ENCODE measurements around the gene PPP4R2. TPM values are rescaled to one million over a fixed set of nuclear protein-coding genes. Genes with fewer than 3 reads are reported as not detected.

Gene PPP4R2
- total and polyA plus RNA-seq, 2 donors (not counting 1 experiment from before 2014, with no cell fraction given), result 9.8 to 57.5 TPM

GRCh38 chr3:73073091-73073707 is 76.6 kb downstream of the PPP4R2 start:
- ChIA-PET POLR2A (interaction anchor here (0.7 kb wide), 1 partner anchor 28 kb away, joined by 3 read pairs; no protein-coding TSS in a partner anchor), CTCF (interaction anchor here (1.1 kb wide), 1 partner anchor 16 kb away, joined by 3 read pairs; no protein-coding TSS in a partner anchor)
- Histone ChIP-seq H3K4me1 (ENCODE audit: control insufficient read depth in 2 of 2, insufficient read depth in 2 of 2, low read length in 2 of 2) (no peaks in the 10 kb centered on the region), H2AFZ (ENCODE audit: insufficient read depth, low read depth, low read length, poor library complexity, severe bottlenecking) (no peak overlapping the region), H3K9ac (ENCODE audit: low read length) (no peak overlapping the region), H3K36me3 (replicated peaks in 1 of 2; ENCODE audit: control extremely low read depth in 1 of 2, control insufficient read depth in 1 of 2, extremely low read depth in 1 of 2, insufficient read depth in 2 of 2, low read length in 1 of 2) (peaks cover 0 to 2% of the 10 kb centered on the region in 2 experiments), H3K27me3 (replicated peaks in 1 of 4; ENCODE audit: control extremely low read depth in 1 of 4, control insufficient read depth in 3 of 4, insufficient read depth in 4 of 4, low read length in 3 of 4) (no peaks in the 10 kb centered on the region), H4K20me1 (ENCODE audit: control insufficient read depth, insufficient read depth, low read length, poor library complexity, severe bottlenecking) (no peaks in the 10 kb centered on the region), H3K79me2 (ENCODE audit: control insufficient read depth, insufficient read depth, low read length) (no peaks in the 10 kb centered on the region), H3K4me3 (ENCODE audit: control extremely low read depth in 1 of 5, extremely low read depth in 1 of 5, insufficient read depth in 1 of 5, low read depth in 2 of 5, low read length in 4 of 5) (no peak overlapping the region), H3K9me3 (ENCODE audit: control extremely low read depth in 1 of 3, control insufficient read depth in 2 of 3, insufficient read depth in 1 of 3, low read length in 2 of 3) (no peaks in the 10 kb centered on the region), H3K4me2 (replicated peaks; ENCODE audit: low read depth, low read length, poor library complexity, severe bottlenecking) (no peak overlapping the region), H3K27ac (ENCODE audit: low read length in 2 of 2) (no peak overlapping the region)
- no peak overlapping the region for H3K4me3 Mint-ChIP-seq
- intact Hi-C loops (cut with micrococcal nuclease), result no loop called here
- 100% methylated on average over 1 of the region's 4 CpGs for WGBS (ENCODE audit: insufficient coverage)
- no peak overlapping the region for H3K27ac Mint-ChIP-seq
- H3K9me3 Mint-ChIP-seq (ENCODE audit: insufficient read depth), result no peaks in the 10 kb centered on the region
- DNase-seq, result no peak
- no peaks in the 10 kb centered on the region for H3K27me3 Mint-ChIP-seq
- no peaks in the 10 kb centered on the region for H3K4me1 Mint-ChIP-seq
- ATAC-seq (ENCODE audit: low read depth), result no peak
- TF ChIP-seq CTCF (IDR thresholded peaks at IDR 0.05) (no peak), EZH2 (IDR thresholded peaks at IDR 0.05; ENCODE audit: borderline replicate concordance, insufficient read depth, low read depth, low read length, poor library complexity, severe bottlenecking) (no peak)

- 97% methylated on average over 7 of the region's 8 CpGs for WGBS (ENCODE audit: insufficient coverage)
- Mint-ChIP-seq H3K9me3 (ENCODE audit: insufficient read depth) (no peaks in the 10 kb centered on the region), H3K4me3 (no peak overlapping the region), H3K27ac (no peak overlapping the region), H3K4me1 (no peaks in the 10 kb centered on the region), H3K27me3 (no peaks in the 10 kb centered on the region)
- no peaks in the 10 kb centered on the region for H4K20me1 ChIP-seq (ENCODE audit: control insufficient read depth, insufficient read depth, low read length, poor library complexity, severe bottlenecking)
- no peaks in the 10 kb centered on the region for H3K4me1 ChIP-seq (ENCODE audit: control insufficient read depth in 2 of 2, insufficient read depth in 2 of 2, low read length in 2 of 2)
- H3K4me3 ChIP-seq (ENCODE audit: control extremely low read depth in 1 of 5, extremely low read depth in 1 of 5, insufficient read depth in 1 of 5, low read depth in 2 of 5, low read length in 4 of 5), result no peak overlapping the region
- H3K27ac ChIP-seq (ENCODE audit: low read length in 2 of 2), result no peak overlapping the region
- H3K9ac ChIP-seq (ENCODE audit: low read length), result no peak overlapping the region
- DNase-seq (no peak), ATAC-seq (ENCODE audit: low read depth) (no peak)
- TF ChIP-seq CTCF (IDR thresholded peaks at IDR 0.05) (no peak), EZH2 (IDR thresholded peaks at IDR 0.05; ENCODE audit: borderline replicate concordance, insufficient read depth, low read depth, low read length, poor library complexity, severe bottlenecking) (no peak)
- no peaks in the 10 kb centered on the region for H3K9me3 ChIP-seq (ENCODE audit: control extremely low read depth in 1 of 3, control insufficient read depth in 2 of 3, insufficient read depth in 1 of 3, low read length in 2 of 3)
- POLR2A ChIA-PET, result no interaction called here
- intact Hi-C loops (cut with micrococcal nuclease), result no loop called here
- CTCF ChIA-PET, result no interaction called here
- H2AFZ ChIP-seq (ENCODE audit: insufficient read depth, low read depth, low read length, poor library complexity, severe bottlenecking), result no peak overlapping the region
- no peaks in the 10 kb centered on the region for H3K27me3 ChIP-seq (replicated peaks in 1 of 4; ENCODE audit: control extremely low read depth in 1 of 4, control insufficient read depth in 3 of 4, insufficient read depth in 4 of 4, low read length in 3 of 4)
- H3K79me2 ChIP-seq (ENCODE audit: control insufficient read depth, insufficient read depth, low read length), result no peaks in the 10 kb centered on the region
- no peak overlapping the region for H3K4me2 ChIP-seq (replicated peaks; ENCODE audit: low read depth, low read length, poor library complexity, severe bottlenecking)
- no peaks in the 10 kb centered on the region for H3K36me3 ChIP-seq (replicated peaks in 1 of 2; ENCODE audit: control extremely low read depth in 1 of 2, control insufficient read depth in 1 of 2, extremely low read depth in 1 of 2, insufficient read depth in 2 of 2, low read length in 1 of 2)
Observed at GRCh38 chr3:73074781-73075180, 78.2 kb downstream of the PPP4R2 start.
